Neuron (in vitro differentiated cells): Measurements from ENCODE around the gene UNC5B.

Experiments used
- H2AFZ ChIP-seq: one replicate; pipeline ENCODE4 v1.6.1; 2013; ENCODE audit warnings: low read depth, mild to moderate bottlenecking, inconsistent platforms, low read length, moderate library complexity
- H3K27me3 ChIP-seq: one replicate; pipeline ENCODE4 v1.6.1; 2013; ENCODE audit warnings: low read length; ENCODE audit not compliant: insufficient read depth
- H3K36me3 ChIP-seq: one replicate; pipeline ENCODE4 v1.6.1; 2013; ENCODE audit warnings: low read length; ENCODE audit not compliant: insufficient read depth
- H3K4me1 ChIP-seq: one replicate; pipeline ENCODE4 v1.6.1; 2013; ENCODE audit warnings: low read length; ENCODE audit not compliant: insufficient read depth
- H3K4me3 ChIP-seq: 2 replicates; pipeline ENCODE4 v1.5.1; 2013; ENCODE audit warnings: mild to moderate bottlenecking, low read length, moderate library complexity
- H3K9me3 ChIP-seq: one replicate; pipeline ENCODE4 v1.6.1; 2013; ENCODE audit warnings: low read length

Gene UNC5B

DNA sequence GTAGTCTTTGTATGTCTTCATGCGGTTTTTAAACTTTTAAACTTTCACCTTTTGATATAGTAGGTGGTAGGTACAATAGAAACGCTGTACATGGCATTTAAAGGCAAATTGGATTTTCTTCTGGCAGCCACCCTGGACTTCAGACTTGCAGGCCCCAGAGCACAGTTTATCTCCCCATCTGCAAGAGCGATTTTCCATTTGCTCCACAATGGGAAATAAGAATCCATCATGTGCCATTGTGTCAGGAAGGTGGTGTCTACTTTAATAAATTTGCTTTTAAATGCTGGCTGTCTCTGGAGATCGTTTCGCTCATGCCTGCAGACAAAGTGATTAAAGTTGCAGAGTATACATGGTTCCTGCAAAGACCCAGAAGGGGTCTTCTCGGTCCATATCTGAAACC, 38.9 kb downstream of the UNC5B start:
- Histone ChIP-seq H3K9me3 (no peaks in the 10 kb centered on the region), H3K36me3 (no peaks in the 10 kb centered on the region), H3K27me3 (peaks cover 11% of the 10 kb centered on the region), H3K4me3 (no peak overlapping the region), H3K4me1 (no peaks in the 10 kb centered on the region), H2AFZ (no peak overlapping the region)

DNA sequence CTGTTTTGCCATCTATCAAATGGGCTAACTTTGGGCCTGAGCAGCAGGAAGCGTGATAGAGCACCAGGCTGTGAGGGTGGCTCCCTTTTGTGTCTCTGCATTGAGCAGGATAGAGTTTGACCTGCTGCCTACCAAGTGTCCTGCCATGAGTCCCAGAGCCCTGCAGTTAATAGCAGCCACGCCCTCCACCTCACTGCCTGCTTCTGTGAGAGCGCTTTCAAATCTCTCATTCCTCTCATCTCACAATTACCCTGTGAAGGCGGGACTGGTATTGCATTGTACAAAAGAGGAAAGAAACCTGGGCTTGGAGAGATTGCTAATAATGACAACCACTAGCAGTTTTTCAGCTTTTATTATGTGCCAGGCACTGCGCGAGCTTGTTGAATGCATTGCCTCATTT, 39.9 kb downstream of the UNC5B start:
- H3K27me3 ChIP-seq, result peaks cover 12% of the 10 kb centered on the region
- no peaks in the 10 kb centered on the region for H3K4me1 ChIP-seq
- no peak overlapping the region for H3K4me3 ChIP-seq
- no peaks in the 10 kb centered on the region for H3K9me3 ChIP-seq
- H2AFZ ChIP-seq, result no peak overlapping the region
- no peaks in the 10 kb centered on the region for H3K36me3 ChIP-seq

DNA sequence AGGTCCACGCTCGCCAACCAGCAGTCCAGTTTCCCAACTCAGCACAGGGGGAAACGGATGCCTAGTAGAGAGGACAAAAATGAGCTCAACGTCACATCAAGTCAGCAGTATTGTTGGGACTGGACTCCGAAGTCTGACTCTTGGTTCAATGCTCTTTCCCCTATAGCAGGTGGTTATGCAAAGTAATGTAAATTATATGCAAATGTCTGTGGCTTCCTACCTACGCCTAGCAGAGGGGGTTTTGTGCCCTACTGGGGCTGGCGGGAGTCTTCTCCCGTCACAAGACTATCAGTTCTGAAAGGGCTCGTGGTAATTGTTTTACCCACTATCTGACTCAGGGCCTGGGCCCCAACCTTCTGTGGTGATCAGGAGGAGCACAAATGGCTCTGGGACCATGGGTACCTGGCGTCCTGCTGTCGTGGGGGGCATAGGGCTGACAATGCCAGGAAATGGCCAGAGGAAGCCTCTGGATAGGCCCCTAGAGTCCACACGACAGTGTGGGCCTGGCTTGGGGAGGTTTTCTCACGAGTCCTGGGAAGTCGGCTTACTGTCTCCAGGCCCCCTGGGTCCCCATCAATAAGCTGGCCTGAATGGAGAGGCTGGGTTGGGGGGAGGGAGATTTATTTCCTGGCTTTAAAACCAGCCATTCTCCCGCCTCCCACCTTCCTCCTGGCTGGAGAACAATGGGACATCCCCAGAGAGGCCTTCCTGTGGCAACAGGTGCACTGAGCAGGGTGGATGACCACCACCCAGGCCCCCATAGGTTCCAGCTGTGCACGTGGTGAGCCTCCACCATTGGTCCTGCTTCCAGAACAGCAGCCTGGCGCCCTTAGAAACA, 41.8 kb downstream of the UNC5B start:
- Histone ChIP-seq H3K4me1 (no peaks in the 10 kb centered on the region), H3K27me3 (peaks cover 5% of the 10 kb centered on the region), H3K9me3 (no peaks in the 10 kb centered on the region), H3K36me3 (no peaks in the 10 kb centered on the region), H2AFZ (no peak overlapping the region), H3K4me3 (no peak overlapping the region)

DNA sequence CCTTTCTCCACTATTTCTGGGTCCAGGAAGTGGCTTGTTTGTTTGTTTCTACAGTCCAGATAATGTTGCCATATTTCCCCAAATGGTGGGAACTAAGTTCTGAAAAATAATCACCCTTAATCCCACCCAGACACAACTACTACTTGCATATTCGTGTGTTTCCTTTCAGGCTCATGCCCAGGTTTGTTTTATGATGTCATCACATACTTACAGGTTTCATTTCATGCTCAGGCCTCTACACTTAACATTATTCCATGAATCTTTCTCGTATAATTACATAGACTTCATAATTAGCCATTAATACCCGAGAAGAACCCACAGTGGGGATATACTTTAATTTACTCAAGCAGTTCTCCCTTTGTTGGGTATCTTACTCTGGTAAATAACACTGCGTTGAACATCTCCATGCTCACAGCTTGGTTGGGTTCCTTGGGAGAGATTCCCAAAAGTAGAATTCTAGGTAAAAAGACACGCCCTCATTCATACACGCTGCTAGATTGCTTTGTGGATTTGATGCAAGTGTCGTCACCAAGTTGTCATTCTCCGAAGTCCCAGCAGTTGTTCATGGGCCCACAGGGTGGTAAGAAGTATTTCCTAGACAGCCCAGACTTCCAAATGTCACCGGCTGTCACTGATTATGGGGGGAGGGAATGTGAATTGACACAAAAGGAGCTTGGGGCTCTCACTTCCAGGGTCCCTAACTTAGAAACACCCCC, 42.6 kb downstream of the UNC5B start:
- Histone ChIP-seq H2AFZ (no peak overlapping the region), H3K4me1 (no peaks in the 10 kb centered on the region), H3K27me3 (peaks cover 5% of the 10 kb centered on the region), H3K36me3 (no peaks in the 10 kb centered on the region), H3K9me3 (no peaks in the 10 kb centered on the region), H3K4me3 (no peak overlapping the region)

DNA sequence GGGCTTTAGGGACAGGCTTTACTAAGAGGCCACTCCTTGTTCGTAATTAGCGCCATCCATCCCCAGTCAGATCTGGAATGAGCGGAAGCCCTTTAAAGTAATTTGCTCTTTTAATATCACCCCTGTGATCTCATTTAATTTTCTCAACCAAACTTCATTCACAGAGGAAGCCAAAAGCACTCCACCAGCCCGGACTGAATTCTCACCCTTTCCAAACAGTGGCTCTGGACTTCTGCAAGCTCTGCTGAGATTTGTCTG, 43.1 kb downstream of the UNC5B start:
- Histone ChIP-seq H3K4me3 (no peak overlapping the region), H3K36me3 (no peaks in the 10 kb centered on the region), H3K27me3 (peaks cover 6% of the 10 kb centered on the region), H2AFZ (no peak overlapping the region), H3K4me1 (no peaks in the 10 kb centered on the region), H3K9me3 (no peaks in the 10 kb centered on the region)

DNA sequence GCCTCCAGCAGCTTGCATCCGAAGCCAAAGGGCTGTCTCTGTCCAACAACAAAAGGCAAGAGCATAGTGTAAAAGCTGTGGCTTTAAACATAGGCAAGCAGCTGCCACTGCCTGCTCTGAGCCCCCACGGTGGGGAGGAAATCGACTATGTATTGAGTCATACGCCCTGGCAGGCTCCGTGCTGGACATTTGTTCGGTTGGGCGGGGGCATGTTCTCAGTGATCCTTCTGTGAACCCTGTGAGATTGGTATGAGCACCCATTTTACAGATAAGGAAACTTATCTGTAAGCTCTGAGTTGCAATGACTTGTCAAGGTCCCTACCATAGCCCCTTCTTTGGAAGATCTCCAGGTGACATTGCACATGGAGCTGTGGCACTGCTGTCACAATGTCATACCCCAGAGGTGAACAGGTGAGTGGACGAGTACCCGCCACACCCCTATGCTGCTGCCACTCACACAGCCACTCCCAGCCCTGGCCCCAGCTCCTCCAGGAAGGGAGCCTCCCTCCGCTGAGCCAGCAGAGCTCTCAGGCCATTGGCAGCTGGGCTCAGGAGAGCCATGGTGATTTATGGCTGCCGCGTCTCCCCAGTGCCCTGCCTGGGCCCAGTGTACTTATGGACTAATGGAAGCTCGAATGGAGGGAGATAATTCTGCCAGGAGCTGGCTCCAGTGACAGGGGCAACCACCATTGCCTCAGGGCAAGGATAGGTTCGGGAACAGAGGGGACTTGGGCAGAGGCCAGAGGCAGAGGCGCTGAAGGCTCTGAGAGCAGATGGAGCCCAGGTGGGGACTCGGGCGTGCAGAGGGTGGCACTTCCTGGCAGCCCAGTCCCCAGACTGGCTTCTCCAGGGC, 43.7 kb downstream of the UNC5B start:
- Histone ChIP-seq H3K9me3 (no peaks in the 10 kb centered on the region), H3K27me3 (peaks cover 11% of the 10 kb centered on the region), H2AFZ (no peak overlapping the region), H3K4me1 (no peaks in the 10 kb centered on the region), H3K4me3 (no peak overlapping the region), H3K36me3 (no peaks in the 10 kb centered on the region)

DNA sequence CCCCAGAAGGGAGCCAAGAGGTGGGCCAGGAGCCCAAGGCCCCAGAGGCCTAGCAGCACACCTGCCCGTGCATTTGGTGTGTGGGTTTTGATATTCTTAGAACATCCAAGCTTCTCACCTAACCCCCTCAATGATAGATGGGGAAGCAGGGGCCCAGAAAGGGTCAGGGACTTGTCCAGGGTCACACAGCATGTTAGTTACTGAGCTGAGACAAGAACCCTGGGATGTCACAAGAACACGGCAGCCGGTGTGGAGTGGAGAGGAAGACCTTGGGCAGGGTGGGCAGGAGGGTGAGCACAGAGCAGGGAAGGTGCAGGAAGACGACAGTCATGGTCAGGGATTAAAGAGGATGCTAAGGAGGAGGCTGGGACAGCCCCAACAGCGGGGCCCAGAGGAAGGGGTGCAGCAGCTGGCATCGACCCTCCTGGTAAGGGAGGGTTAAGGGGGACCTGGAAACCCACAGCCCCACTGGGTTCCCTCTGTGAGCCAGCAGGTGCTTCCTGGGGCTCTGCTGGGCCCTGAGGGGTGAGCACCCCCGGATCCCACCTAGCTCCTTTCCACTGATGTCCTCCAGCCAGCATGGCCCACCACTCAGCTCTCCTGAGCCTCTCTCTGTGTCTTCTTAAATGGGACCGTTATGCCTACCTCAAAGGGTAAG, 44.4 kb downstream of the UNC5B start:
- Histone ChIP-seq H2AFZ (no peak overlapping the region), H3K27me3 (peaks cover 16% of the 10 kb centered on the region), H3K4me1 (no peaks in the 10 kb centered on the region), H3K9me3 (no peaks in the 10 kb centered on the region), H3K36me3 (no peaks in the 10 kb centered on the region), H3K4me3 (no peak overlapping the region)

DNA sequence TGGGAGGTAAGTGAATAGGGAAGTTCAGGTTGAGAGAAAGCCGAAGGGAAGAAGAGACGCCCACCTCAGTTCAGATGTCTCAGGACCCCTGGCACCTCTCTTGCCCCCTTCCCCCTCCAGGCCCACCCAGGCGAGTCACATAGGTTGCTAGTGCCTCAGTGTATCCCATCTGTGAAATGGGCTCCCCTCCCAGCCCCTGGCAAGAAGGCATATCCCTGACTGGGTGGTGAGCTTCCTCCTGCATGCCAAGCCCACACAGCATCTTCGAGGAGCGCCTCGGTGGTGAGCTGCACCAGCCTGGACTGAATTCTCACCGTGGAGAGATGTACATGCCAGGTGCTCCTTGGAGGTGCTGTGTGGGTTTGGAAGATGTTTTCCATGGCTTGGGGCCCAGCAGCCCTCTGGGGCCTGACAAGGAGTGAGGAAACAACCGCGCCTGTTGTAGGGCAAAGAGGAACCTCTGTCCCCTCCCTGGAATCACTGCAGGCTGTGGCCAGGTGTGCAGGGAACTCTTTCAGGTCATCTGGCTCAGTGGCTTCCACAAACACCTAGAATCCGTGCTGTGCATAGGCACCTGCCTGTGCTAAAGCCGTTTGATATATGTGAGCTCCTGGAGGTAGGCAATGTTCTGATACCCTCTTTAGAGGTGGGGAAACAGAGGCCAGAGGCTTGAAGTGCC, 45.1 kb downstream of the UNC5B start:
- Histone ChIP-seq H3K4me3 (no peak overlapping the region), H3K36me3 (no peaks in the 10 kb centered on the region), H3K4me1 (no peaks in the 10 kb centered on the region), H3K9me3 (no peaks in the 10 kb centered on the region), H2AFZ (no peak overlapping the region), H3K27me3 (peaks cover 16% of the 10 kb centered on the region)

DNA sequence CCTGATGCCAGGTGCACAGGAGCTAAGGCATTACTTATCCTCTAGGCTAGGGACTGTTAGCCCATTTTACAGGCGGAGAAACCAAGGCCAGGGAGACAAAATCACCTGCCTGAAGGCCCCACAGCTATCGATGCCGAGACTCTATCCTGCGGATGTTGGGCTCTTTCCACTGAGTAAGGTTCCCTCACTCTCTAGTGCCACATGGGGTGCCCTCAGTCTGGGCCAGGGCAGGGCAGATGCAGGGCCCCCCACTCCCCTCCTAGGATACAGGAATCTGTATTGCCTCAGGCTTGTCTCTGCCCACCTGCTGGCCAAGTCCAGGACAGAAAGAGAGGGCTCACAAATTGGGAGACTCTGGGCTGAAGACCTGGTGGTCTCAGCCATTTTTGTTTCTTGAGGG, 45.7 kb downstream of the UNC5B start:
- no peaks in the 10 kb centered on the region for H3K9me3 ChIP-seq
- H3K27me3 ChIP-seq, result peaks cover 21% of the 10 kb centered on the region
- H3K4me3 ChIP-seq, result no peak overlapping the region
- H2AFZ ChIP-seq, result no peak overlapping the region
- H3K36me3 ChIP-seq, result no peaks in the 10 kb centered on the region
- peaks cover 1% of the 10 kb centered on the region for H3K4me1 ChIP-seq

DNA sequence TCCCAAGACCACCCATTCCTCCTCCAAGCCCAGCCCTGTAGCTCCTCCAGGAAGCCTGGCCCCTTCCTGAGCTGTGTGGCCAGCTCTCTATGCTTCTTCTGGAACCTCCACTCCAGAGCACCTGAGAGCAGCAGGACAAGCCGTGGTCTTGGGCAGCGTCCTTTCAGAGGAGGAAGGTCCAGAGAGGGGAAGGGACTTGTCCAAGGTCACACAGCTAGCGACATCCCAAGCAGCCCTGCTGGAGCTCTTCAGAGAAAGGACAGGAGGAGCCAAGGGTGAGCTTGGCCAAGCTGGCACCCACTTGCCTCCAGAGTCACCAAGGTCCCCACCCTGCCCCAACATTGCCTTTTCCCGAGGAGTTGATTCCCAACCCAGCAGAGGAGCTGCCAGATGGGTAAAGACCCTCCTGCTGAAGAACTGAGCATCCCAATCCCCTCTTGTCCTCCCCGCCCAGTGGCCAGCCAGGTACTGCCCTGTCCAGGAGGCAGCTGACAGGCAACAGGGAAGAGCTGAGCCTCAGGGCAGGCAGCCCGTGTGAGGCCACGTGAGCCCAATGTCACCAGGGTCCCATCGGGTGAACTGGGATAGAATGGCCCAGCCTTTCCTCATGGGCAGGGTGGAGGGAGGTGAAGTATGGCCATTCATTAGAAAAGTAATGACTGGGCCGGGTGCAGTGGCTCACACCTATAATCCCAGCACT, 46.2 kb downstream of the UNC5B start:
- H3K27me3 ChIP-seq, result peaks cover 27% of the 10 kb centered on the region
- no peaks in the 10 kb centered on the region for H3K9me3 ChIP-seq
- H3K4me1 ChIP-seq, result peaks cover 7% of the 10 kb centered on the region
- no peak overlapping the region for H2AFZ ChIP-seq
- no peak overlapping the region for H3K4me3 ChIP-seq
- no peaks in the 10 kb centered on the region for H3K36me3 ChIP-seq

DNA sequence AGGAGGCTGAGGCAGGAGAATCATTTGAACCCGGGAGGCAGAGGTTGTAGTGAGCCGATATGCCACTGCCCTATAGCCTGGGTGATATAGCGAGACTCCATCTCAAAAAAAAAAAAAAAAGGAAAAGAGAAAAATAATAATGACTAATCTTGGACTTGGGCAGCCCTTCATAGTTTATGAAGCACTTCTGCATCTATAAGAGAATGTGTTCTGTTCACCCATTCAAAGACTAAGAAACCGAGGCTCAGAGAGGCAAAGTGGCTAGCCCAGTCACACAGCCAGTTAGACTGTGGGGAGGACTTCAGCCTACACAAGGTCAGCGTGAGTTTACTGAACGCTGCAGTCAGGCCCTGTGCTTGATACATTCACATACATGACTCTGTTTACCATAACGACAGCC, 46.9 kb downstream of the UNC5B start:
- H3K9me3 ChIP-seq, result no peaks in the 10 kb centered on the region
- H3K4me1 ChIP-seq, result peaks cover 7% of the 10 kb centered on the region
- H3K27me3 ChIP-seq, result peaks cover 33% of the 10 kb centered on the region
- H3K36me3 ChIP-seq, result no peaks in the 10 kb centered on the region
- no peak overlapping the region for H2AFZ ChIP-seq
- H3K4me3 ChIP-seq, result no peak overlapping the region

DNA sequence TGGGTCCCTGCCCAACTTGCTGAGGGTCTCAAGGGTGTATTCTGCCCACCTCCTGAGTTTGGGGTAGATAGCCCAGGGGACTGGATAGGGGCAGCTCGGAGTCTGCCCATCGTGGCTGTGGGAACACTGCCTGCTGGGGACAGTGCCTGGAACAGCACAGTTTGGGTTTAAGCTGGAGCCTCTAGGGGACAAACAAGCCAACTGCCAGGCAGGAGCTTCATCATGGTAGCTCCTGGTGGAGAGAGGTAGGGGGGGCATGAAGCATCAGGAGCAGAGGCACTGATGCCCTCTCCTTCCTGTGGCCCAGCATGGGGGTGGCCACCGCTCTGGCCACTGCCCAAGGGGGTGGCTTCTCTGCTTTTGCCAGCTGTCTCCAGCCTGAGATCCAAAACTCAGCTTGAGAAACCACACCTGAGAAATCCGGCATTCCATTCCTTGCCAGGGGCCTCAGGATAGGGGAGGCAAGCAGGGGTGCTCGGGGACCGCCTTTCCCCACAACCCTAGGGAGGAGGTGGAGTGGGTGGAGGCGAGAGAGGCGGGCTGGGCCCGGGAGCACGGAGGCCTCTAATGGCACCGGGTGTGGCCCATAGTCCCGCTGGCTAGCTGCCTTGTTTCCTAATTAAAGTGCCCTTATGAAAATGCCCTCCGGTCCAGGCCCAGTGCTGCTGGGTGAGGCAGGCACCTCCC, 47.6 kb downstream of the UNC5B start:
- Histone ChIP-seq H3K4me1 (peaks cover 7% of the 10 kb centered on the region), H3K27me3 (peaks cover 37% of the 10 kb centered on the region), H2AFZ (no peak overlapping the region), H3K9me3 (no peaks in the 10 kb centered on the region), H3K36me3 (no peaks in the 10 kb centered on the region), H3K4me3 (no peak overlapping the region)
